Keratinocyte (primary cell): ENCODE results near the gene MSI2. TPM values are rescaled to one million over a fixed set of nuclear protein-coding genes. Genes with fewer than 3 reads are reported as not detected.

Experiments used
- DNase-seq: peaks from one replicate; pipeline ENCODE4 v3.0.0-alpha.2; 2011; ENCODE audit warnings: low read depth, missing footprints, low spot score
- FAIRE-seq: peaks from 2 replicates; lab custom pipeline; 2011; peaks lifted over from hg19 to GRCh38; lab: Jason Lieb, UNC
- H2AFZ ChIP-seq: 2 replicates; pipeline ENCODE4 v1.6.0; 2012; ENCODE audit warnings: low read length, control low read depth, inconsistent platforms; ENCODE audit not compliant: control insufficient read depth
- H3K27ac ChIP-seq: 2 replicates; pipeline ENCODE4 v1.5.1; 2011; ENCODE audit warnings: low read length; ENCODE audit not compliant: control insufficient read depth, insufficient read depth
- H3K27me3 ChIP-seq: 3 replicates; pipeline ENCODE4 v1.6.0; 2011; ENCODE audit warnings: low read length; ENCODE audit not compliant: control insufficient read depth, insufficient read depth; ENCODE audit errors: extremely low read depth
- H3K36me3 ChIP-seq, 2 experiments: 2 replicates in 1 of 2; 3 replicates in 1 of 2; pipeline ENCODE4 v1.5.1; 2011; ENCODE audit warnings: low read length in 2 of 2, mild to moderate bottlenecking in 1 of 2; ENCODE audit not compliant: control insufficient read depth in 2 of 2, insufficient read depth in 2 of 2; ENCODE audit errors: extremely low read depth in 1 of 2
- H3K4me1 ChIP-seq: 3 replicates; pipeline ENCODE4 v1.5.1; 2011; ENCODE audit warnings: low read length; ENCODE audit not compliant: control insufficient read depth, insufficient read depth; ENCODE audit errors: extremely low read depth
- H3K4me2 ChIP-seq: 3 replicates; pipeline ENCODE4 v1.6.0; 2011; ENCODE audit warnings: low read depth, low read length; ENCODE audit not compliant: control insufficient read depth, insufficient read depth; ENCODE audit errors: extremely low read depth
- H3K4me3 ChIP-seq, 3 experiments: fragments of 200-600 bp in 1 of 3; sonication (generic) in 1 of 3; 2 replicates in 2 of 3; 3 replicates in 1 of 3; pipeline ENCODE4 v1.5.1; 2011 to 2016; ENCODE audit warnings: low read length in 3 of 3, mild to moderate bottlenecking in 3 of 3, control low read depth in 2 of 3, inconsistent platforms in 1 of 3, low read depth in 1 of 3, mixed read lengths in 1 of 3, mixed run types in 1 of 3, moderate library complexity in 1 of 3; ENCODE audit not compliant: control insufficient read depth in 2 of 3, insufficient read depth in 2 of 3; ENCODE audit errors: extremely low read depth in 1 of 3
- H3K79me2 ChIP-seq: 2 replicates; pipeline ENCODE4 v1.6.0; 2012; ENCODE audit warnings: low read length; ENCODE audit not compliant: control insufficient read depth, insufficient read depth
- H3K9ac ChIP-seq: 3 replicates; pipeline ENCODE4 v1.6.0; 2011; ENCODE audit warnings: low read length; ENCODE audit not compliant: control insufficient read depth, insufficient read depth; ENCODE audit errors: extremely low read depth
- H3K9me1 ChIP-seq: 3 replicates; pipeline ENCODE4 v1.6.0; 2011; ENCODE audit warnings: low read length; ENCODE audit not compliant: control insufficient read depth, insufficient read depth; ENCODE audit errors: extremely low read depth
- H3K9me3 ChIP-seq: 2 replicates; pipeline ENCODE4 v1.5.1; 2012; ENCODE audit warnings: low read depth, low read length; ENCODE audit not compliant: control insufficient read depth
- H4K20me1 ChIP-seq: 3 replicates; pipeline ENCODE4 v1.6.0; 2011; ENCODE audit warnings: low read length; ENCODE audit not compliant: control insufficient read depth, insufficient read depth; ENCODE audit errors: extremely low read depth
- EZH2 ChIP-seq: IDR thresholded peaks from one replicate; pipeline ENCODE4 v1.6.1; 2012; ENCODE audit warnings: inconsistent platforms, mild to moderate bottlenecking, low read length, moderate library complexity
- dilution Hi-C: fragments of 300-500 bp; cut with MboI; formaldehyde crosslinking; loops from one replicate; pipeline ENCODE4 v1.7.0; 2020; ENCODE audit warnings: low sequenced_read_pairs; ENCODE audit not compliant: extremely low pct_ligation_motif_present
- polyA plus RNA-seq, 5 experiments: library from polyadenylated mRNA; depleted of rRNA in 3 of 5; stranded (reverse) in 3 of 5; stranded (forward) in 1 of 5; unstranded in 1 of 5; fragments of >200 nt; gene quantifications; 1 replicate in 1 of 5; 2 replicates in 3 of 5; 3 replicates in 1 of 5; pipeline versions ENCODE4 v1.2.1 to v1.2.3, GENCODE V29; 2011 to 2012; ENCODE audit warnings: missing spikeins in 2 of 5, low read depth in 1 of 5, low replicate concordance in 1 of 5
- TF ChIP-seq, protein P1 (sequence below), 3 experiments: IDR thresholded peaks in 1 of 3; conservative IDR thresholded peaks in 1 of 3; optimal IDR thresholded peaks in 1 of 3; 2 replicates in 2 of 3; 3 replicates in 1 of 3; pipeline versions ENCODE3 to v1.5.1; 2011; ENCODE audit warnings: low read length in 3 of 3, mild to moderate bottlenecking in 3 of 3, moderate library complexity in 2 of 3, control low read depth in 1 of 3, inconsistent platforms in 1 of 3; ENCODE audit not compliant: insufficient read depth in 2 of 3; ENCODE audit errors: extremely low read depth in 1 of 3

The MSI2 gene
- polyA plus RNA-seq, 1 donor (not counting 4 experiments of a cell fraction or from before 2014, with no cell fraction given): 22.3 TPM

DNA sequence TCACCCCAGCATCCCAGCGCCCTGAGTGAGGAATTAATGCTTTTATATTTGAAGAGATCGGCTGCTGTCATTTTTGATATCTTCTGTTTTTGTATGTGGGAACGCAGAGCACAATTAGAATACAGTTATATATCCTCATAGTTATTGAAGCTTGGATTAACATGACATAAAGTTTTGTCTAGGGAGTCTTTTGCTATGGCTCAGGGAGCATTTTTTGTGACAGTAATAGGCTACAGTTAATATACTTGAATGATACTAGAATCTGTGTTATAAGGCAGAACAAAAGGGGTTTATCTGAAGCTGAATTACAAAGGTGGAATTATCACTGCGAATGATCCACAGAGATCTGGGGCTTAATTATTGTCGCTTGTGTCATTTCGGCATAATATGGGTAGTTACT is 239.4 kb downstream of the MSI2 start:
- Histone ChIP-seq H3K79me2 (no peaks in the 10 kb centered on the region), H3K27me3 (no peaks in the 10 kb centered on the region), H3K9me1 (no peaks in the 10 kb centered on the region), H3K4me1 (no peaks in the 10 kb centered on the region), H4K20me1 (no peaks in the 10 kb centered on the region), H3K4me2 (no peak overlapping the region), H3K4me3 (no peak overlapping the region), H2AFZ (no peak overlapping the region), H3K27ac (no peak overlapping the region), H3K9me3 (no peaks in the 10 kb centered on the region), H3K36me3 (no peaks in the 10 kb centered on the region), H3K9ac (no peak overlapping the region)
- TF ChIP-seq, protein P1, sequence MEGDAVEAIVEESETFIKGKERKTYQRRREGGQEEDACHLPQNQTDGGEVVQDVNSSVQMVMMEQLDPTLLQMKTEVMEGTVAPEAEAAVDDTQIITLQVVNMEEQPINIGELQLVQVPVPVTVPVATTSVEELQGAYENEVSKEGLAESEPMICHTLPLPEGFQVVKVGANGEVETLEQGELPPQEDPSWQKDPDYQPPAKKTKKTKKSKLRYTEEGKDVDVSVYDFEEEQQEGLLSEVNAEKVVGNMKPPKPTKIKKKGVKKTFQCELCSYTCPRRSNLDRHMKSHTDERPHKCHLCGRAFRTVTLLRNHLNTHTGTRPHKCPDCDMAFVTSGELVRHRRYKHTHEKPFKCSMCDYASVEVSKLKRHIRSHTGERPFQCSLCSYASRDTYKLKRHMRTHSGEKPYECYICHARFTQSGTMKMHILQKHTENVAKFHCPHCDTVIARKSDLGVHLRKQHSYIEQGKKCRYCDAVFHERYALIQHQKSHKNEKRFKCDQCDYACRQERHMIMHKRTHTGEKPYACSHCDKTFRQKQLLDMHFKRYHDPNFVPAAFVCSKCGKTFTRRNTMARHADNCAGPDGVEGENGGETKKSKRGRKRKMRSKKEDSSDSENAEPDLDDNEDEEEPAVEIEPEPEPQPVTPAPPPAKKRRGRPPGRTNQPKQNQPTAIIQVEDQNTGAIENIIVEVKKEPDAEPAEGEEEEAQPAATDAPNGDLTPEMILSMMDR (optimal IDR thresholded peaks at IDR 0.05 in 1 of 3, IDR thresholded peaks at IDR 0.05 in 1 of 3, conservative IDR thresholded peaks at IDR 0.05 in 1 of 3; ENCODE audit: extremely low read depth in 1 of 3, insufficient read depth in 2 of 3, low read length in 3 of 3): no peak
- TF ChIP-seq EZH2: no peak
- FAIRE-seq (no peak), DNase-seq (no peak)
- dilution Hi-C loops: no loop called here

DNA sequence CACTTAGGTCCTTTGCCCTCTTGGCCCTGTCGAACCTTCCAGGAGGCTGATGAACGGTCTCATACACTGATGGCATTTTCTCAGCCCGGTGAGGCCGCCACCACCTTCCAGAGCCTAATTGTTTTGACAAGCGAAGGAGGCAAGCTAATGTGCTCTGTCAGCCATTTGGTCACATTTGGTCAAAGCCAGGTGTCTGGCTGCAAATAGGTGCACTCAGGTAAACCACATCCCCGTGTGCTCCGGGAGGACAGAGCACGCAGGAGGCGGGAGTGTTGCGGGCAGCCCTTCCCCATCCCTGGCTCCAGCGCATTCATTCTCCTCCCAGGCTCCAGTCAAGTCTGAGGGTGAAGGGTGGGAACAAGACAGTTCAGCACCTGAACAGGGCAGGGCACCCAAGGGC is 240.1 kb downstream of the MSI2 start:
- H3K27ac ChIP-seq: no peak overlapping the region
- H3K9me3 ChIP-seq: no peaks in the 10 kb centered on the region
- H3K36me3 ChIP-seq: no peaks in the 10 kb centered on the region
- DNase-seq (no peak), FAIRE-seq (no peak)
- H4K20me1 ChIP-seq: no peaks in the 10 kb centered on the region
- no peak overlapping the region for H3K4me3 ChIP-seq
- H3K9ac ChIP-seq: no peak overlapping the region
- no peaks in the 10 kb centered on the region for H3K79me2 ChIP-seq
- no peak for TF ChIP-seq EZH2
- TF ChIP-seq, protein P1 (optimal IDR thresholded peaks at IDR 0.05 in 1 of 3, IDR thresholded peaks at IDR 0.05 in 1 of 3, conservative IDR thresholded peaks at IDR 0.05 in 1 of 3; ENCODE audit: extremely low read depth in 1 of 3, insufficient read depth in 2 of 3, low read length in 3 of 3): no peak
- H3K4me2 ChIP-seq: no peak overlapping the region
- H3K27me3 ChIP-seq: no peaks in the 10 kb centered on the region
- dilution Hi-C loops: no loop called here
- H3K4me1 ChIP-seq: no peaks in the 10 kb centered on the region
- no peaks in the 10 kb centered on the region for H3K9me1 ChIP-seq
- H2AFZ ChIP-seq: no peak overlapping the region
